GM18909 (cell line): Measurements from ENCODE around the gene FBLN2.

Experiments used
- ATAC-seq: cut with Tn5 transposase; IDR thresholded peaks from one replicate; pipeline ENCODE4 v1.9.1; 2021; ENCODE audit warnings: mild to moderate bottlenecking; ENCODE audit not compliant: unreplicated experiment, poor library complexity

FBLN2 gene

DNA sequence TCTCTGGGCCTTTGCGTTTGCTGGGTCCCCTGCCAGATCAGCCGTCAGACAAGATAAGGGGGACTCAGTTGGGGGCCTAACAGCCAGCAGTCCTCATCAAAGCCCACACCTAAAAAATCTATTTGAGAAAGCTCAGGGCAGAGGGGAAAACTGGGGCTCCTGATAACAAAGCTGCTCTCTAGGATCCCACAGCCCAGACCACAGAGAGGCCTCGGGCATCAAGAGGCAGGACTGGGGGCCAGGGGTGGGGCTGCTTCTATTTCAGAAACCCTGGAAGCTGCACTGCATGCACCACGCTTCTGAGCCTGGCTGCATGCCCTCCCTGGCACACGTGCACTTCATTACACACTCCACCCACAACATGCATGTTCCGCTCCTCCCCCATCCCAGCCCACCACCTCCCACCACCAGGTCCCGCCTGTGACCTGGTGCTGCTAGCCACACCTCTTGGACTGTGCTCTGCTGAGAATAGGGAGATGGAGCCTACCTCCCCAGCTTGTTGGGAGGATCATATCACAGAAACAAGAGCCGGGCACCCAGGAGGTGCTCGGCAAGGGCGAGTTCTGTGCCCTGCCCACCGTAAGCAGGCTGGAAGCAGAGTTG is 26.6 kb downstream of the FBLN2 start:
- ATAC-seq = no peak

DNA sequence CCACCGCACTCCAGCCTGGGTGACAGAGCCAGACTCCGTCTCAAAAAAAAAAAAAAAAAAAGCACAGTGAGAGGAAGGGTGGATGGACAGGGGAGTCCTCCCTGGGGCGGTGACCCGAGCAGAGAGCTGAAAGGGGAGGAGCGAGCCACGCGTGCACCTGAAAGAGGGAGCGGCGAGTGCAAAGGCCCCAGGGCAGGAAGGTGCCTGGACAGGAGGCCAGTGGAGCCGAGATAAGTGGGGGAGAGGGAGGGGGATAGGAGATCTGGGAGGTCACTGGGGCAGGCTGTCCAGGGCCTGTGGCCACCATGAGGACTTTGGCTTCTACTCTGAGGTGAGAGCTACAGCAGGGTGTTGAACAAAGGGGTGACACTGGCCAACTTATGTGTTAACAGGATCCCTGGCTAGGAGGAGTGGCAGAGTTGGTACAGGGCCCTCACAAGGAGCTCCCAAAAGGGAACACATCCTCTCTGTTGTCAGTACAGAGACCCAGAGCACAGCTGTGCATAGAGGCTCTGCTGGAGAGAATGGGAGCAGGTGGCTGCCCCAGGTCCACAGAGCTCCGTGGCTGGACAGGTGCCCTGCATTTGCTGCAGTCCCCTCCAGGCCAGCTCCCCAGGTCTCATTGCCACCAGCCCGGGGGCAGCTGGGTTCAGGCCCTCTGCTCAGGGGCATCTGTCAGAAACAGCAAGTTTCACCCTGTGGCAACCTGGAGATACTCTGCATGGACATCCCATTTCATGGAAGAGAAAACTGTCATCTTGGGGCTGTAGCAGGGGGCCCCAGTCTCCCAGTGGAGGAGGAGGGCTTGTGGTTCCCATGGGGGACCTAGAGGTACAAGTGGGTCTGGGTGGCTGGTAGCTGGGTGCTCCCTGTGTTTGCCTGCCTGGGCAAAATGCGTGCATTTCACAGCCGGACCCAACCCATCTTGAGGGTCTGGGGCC is 28.5 kb downstream of the FBLN2 start:
- no peak for ATAC-seq

DNA sequence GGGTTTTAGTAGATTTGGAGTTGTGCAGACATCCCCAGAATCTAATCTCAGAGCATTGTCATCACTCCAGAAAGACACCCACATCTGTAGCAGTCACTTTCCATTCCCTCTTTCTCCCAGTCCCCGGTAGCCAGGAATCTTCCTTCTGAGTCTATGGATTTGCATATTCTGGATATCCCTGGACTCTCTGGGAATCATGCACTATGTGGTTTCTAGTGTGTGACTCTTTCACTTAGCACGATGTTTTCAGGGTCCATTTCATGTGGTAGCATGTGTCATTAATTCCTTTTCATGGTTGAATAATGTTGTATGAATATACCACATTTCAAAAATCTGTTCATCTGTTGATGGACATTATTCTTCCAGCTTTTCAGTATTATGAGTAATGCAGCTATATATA is 29.3 kb downstream of the FBLN2 start:
- no peak for ATAC-seq

GRCh38 chr3:13579063-13579462 is 30.1 kb downstream of the FBLN2 start:
- ATAC-seq = no peak

- no peak for ATAC-seq
Measured at GRCh38 chr3:13580256-13581023, 31.5 kb downstream of the FBLN2 start.

DNA sequence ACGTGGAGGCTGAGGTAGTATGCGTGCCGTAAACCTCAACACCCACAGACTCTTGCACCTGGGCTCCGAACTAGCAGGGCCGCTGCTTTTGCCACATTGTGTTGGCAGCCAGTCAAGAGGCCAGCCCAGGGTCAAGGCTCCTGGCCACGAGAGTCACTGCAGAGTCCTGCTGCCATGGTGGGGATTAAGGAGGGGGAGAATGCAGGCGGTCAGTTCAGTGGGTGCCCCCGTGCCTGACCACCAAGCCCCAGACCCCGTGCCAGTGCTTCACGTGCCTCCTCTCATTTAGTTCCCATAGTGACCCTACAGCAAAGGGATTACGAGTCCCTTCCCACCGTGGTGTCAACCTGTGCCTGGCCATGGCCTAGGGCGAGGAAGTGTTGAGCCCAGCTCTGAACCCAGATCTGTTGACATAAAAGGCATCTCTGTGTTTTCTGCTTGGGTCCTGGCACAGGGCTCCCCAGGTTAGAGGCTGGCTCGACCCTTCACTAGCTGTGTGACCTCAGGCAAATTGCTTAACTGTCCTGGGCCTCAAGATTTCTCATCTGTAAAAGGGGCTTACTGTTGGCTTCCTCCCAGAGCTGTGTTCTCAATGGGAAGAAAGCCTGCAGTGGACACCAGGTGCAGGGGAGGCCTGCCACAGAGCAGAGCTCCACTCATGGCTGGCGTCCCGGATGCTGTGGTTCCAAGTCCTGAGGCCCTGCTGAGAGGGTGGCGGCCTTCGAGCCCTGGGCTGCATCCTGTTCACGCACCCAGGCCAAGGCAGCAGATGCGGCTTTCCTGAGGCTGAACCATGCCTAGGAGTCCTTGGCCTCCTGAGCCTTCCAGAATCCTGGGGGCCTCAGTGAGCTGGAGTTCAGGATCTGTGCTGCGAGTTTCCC is 32.8 kb downstream of the FBLN2 start:
- no peak for ATAC-seq

DNA sequence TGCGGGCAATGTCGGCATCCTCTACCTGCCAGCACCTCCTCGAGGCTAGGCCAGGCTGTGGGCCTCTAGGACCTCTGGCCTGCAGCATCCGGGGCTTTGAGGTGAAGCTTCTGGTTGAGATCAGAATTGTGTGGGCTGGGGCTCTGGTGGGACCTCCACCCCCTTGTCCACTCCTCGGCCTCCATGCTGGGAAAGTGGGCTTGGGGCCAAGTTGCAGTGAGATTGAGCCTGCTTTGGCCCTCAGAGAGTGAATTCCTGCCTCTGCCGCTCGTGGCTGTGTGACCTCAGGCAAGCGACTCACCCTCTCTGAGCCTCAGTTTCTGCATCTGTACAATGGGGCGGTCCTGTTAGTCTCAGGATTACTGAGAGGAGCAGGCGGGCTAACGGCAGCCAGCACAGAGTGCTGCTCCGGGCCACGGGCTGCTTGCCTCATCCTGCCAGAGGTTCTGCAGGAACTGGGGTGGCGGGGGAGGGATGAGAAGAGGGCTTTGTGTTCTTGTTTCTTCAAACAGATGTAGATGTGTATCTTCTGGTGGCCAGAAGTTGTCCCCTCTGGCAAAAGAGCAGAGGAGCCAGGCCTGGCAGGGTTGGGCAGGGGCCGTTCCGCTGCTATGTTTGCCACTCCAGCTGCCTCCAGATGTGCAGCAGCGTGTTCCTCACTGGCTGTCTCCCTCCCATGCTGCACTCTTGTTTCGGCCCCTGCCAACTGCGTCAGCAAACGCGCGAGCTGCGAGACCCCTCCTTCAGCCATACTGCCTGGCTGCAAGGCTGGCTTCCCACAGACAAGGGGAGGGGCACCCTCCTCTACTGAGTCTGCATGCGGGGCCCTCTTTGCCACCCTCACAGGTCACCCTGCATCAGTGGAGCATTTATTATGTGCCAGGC is 33.7 kb downstream of the FBLN2 start:
- no peak for ATAC-seq

GRCh38 chr3:13583251-13584180 is 34.6 kb downstream of the FBLN2 start:
- ATAC-seq = no peak

DNA sequence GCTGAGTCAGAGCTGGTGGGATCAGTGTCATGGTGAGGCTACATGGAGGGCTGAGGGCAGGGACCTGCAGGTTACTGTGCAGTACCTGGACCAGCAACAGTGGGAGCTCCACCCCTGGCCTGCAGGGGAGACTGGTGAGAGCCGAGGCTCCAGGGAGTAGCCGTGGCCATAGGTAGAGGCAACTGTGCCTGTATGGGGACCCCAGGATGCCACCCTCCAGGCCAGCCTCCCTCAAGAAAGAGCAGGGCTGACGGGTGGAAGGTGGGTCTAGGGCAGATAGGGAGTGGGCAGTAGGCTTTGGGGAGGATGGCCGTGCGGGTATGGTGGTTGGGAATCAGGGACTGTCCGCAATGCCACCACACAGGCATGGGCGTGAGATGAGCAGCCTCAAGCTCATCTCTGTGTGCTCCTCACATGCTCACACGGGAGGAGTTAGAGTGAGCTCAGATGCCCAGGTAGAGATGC is 35.5 kb downstream of the FBLN2 start:
- ATAC-seq = no peak

GRCh38 chr3:13584901-13585300 is 36.0 kb downstream of the FBLN2 start:
- no peak for ATAC-seq

DNA sequence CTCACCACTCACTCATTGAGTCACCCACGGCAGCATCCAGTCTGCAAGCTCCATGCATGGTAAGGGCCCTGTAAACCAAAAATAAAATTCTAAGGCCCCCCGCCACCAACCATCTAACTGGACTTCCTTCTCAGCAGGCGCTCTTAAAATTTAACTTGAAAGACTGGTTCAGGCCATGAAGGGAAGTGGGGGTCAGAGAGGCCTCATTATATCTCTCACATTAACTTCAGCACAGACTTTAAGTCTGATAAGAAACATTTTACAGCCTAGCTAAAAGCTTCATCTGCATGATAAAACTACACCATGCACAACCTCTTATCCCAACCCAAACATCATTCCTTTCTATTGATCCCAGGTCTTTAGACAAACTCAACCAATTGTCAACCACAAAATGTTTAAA is 38.5 kb downstream of the FBLN2 start:
- no peak for ATAC-seq

DNA sequence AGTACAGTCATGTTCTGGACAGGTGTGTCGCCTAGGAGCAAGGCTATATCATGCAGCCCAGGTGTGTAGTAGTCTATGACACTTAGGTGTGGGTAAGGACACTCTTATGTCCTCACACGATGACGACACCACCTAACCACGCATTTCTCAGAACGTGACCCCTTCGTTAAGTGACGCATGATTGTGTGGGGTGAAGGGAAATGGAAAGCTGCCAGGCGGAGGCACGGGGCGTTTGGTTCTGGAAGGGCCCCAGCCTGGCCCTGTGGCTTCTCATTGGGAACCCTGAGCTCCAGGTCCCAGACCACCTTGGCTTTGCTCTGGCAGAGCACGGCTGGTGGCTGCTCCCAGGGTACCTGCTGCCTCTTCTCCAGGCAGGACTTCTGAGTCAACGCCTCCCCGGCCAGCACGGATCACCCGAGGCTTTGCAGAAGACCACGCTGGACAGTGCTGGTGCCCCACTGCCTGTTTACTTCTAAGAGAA is 39.3 kb downstream of the FBLN2 start:
- no peak for ATAC-seq

GRCh38 chr3:13588993-13589392 is 40.1 kb downstream of the FBLN2 start:
- no peak for ATAC-seq

GRCh38 chr3:13590841-13591520 is 42.1 kb downstream of the FBLN2 start:
- no peak for ATAC-seq

- no peak for ATAC-seq
Measured at GRCh38 chr3:13593615-13594014, 44.7 kb downstream of the FBLN2 start.

GRCh38 chr3:13594146-13594545 is 45.2 kb downstream of the FBLN2 start:
- no peak for ATAC-seq

DNA sequence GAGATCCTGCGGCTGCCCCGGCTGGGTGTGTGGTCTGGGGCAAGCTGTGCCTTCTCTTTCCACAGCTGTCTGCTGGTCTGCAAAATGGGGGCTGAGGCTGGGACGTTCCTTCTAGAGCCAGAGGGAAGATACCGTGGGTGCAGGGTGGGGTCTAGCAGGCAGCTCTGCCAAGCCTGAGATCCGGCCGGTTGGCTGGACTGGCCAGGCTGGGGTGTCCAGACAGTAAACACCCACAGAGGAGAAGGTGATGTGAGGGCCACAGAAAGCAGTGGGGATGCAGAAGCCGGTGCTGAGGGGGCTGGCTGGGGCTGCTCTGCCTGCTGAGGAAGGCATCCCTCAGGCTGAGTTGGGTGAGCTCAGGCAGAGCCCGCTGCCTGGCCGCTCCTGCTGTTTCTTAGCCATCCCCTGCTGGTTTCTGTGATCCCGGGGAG is 46.1 kb downstream of the FBLN2 start:
- ATAC-seq = no peak
